K562 (cell line): ENCODE results near the gene KAZN.

Experiments used
- ELF1 ChIP-seq: fragments of 200-800 bp; sonication (Bioruptor generic); IDR thresholded peaks from 2 replicates; pipeline ENCODE4 v1.6.1; 2016; ENCODE audit warnings: missing genetic modification characterization, missing compliant biosample characterization
- TF ChIP-seq, protein P1 (sequence below): fragments of 250-450 bp; sonication (Bioruptor Pico); IDR thresholded peaks from 2 replicates; pipeline ENCODE4 v1.8.0; 2022; ENCODE audit warnings: moderate library complexity, mild to moderate bottlenecking, inconsistent platforms

DNA sequence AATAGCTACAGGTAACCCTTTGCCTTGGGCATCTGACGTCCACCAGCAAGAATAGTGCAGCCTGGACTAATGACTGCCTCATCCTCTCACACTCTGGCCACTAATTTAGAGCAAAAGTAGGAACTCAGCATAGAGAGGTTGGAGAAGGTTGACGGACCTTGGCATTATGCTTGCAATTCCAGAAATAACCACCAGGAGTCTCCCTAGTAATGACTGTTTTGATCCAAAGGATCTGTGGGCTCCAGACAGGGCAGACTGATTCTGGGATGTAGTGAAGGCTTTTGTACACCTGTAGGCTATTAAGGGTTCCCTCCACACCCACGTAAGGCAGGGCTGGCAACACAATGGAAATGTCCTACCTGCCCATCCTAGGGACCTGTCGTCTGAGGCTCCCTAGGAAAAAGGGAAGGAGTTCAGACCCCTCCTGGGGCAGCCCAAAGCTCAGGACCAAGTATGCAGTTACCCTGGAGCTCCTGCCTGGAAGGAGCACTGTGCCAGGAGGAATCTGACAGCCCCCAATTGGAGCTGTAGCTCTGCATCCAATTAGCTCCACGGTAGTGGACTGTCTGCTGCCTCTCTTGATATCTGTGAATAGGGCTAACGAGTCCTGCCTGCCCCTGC lies 464.1 kb downstream of the KAZN start:
- TF ChIP-seq ELF1 (tag): no peak
- TF ChIP-seq, protein P1, sequence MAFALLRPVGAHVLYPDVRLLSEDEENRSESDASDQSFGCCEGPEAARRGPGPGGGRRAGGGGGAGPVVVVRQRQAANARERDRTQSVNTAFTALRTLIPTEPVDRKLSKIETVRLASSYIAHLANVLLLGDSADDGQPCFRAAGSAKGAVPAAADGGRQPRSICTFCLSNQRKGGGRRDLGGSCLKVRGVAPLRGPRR (CRISPR knock-in tag): no peak
